Activated T-cell treated with anti-CD3 and anti-CD28 coated beads, Interleukin-2, amount 50 U/mL, for 24 hours (primary cell): ENCODE data around the gene SGO1.
"Not testable (repeated sequence)": the region's sequence is repeated elsewhere in the genome, so short reads cannot be mapped to it uniquely, and the experiment has no call there.

Source experiments
- DNase-seq: peaks from one replicate; pipeline ENCODE4 v3.0.0-alpha.2; 2020
- H3K27ac Mint-ChIP-seq: 2 replicates; pipeline ENCODE4 v1.8.0; 2020; ENCODE audit warnings: mild to moderate bottlenecking, mixed read lengths
- H3K27me3 Mint-ChIP-seq: 2 replicates; pipeline ENCODE4 v1.8.0; 2020; ENCODE audit warnings: mixed read lengths
- H3K36me3 Mint-ChIP-seq: 2 replicates; pipeline ENCODE4 v1.8.0; 2020; ENCODE audit warnings: low read depth, mixed read lengths
- H3K4me1 Mint-ChIP-seq: 2 replicates; pipeline ENCODE4 v1.8.0; 2020; ENCODE audit warnings: low read depth, mixed read lengths
- H3K4me3 Mint-ChIP-seq: 2 replicates; pipeline ENCODE4 v1.8.0; 2020; ENCODE audit warnings: mild to moderate bottlenecking, moderate library complexity, mixed read lengths
- H3K9me3 Mint-ChIP-seq: 2 replicates; pipeline ENCODE4 v1.8.0; 2020; ENCODE audit warnings: mixed read lengths

The SGO1 gene

GRCh38 chr3:20185679-20186599 lies at the start of gene SGO1:
TSS of gene SGO1 (minus strand) at chr3:20186206. CDS start at chr3:20184027, 2,179 bp downstream.
- Mint-ChIP-seq H3K9me3 (no peaks in the 10 kb centered on the region), H3K27me3 (no peaks in the 10 kb centered on the region), H3K4me3 (no peak within 1 kb of the TSS), H3K4me1 (peaks cover 2% of the 10 kb centered on the region), H3K27ac (no peak within 1 kb of the TSS), H3K36me3 (peaks cover 26% of the 10 kb centered on the region)
- peak; percentile 100 for DNase-seq

GRCh38 chr3:20235796-20236195 lies 49.8 kb upstream of the SGO1 start:
- Mint-ChIP-seq H3K9me3 (peaks cover 1% of the 10 kb centered on the region), H3K4me1 (no peaks in the 10 kb centered on the region), H3K27ac (no peak overlapping the region), H3K36me3 (no peaks in the 10 kb centered on the region), H3K4me3 (no peak overlapping the region), H3K27me3 (no peaks in the 10 kb centered on the region)
- DNase-seq: no peak

- no peak for DNase-seq
- Mint-ChIP-seq H3K4me3 (no peak overlapping the region), H3K9me3 (peaks cover 1% of the 10 kb centered on the region), H3K27ac (no peak overlapping the region), H3K36me3 (no peaks in the 10 kb centered on the region), H3K4me1 (no peaks in the 10 kb centered on the region), H3K27me3 (no peaks in the 10 kb centered on the region)
Observed at GRCh38 chr3:20232906-20233780, 47.1 kb upstream of the SGO1 start.

GRCh38 chr3:20230954-20231353 lies 44.9 kb upstream of the SGO1 start:
- no peak for DNase-seq
- Mint-ChIP-seq H3K36me3 (no peaks in the 10 kb centered on the region), H3K4me1 (no peaks in the 10 kb centered on the region), H3K4me3 (no peak overlapping the region), H3K27me3 (no peaks in the 10 kb centered on the region), H3K9me3 (no peaks in the 10 kb centered on the region), H3K27ac (no peak overlapping the region)

GRCh38 chr3:20225769-20226168 lies 39.8 kb upstream of the SGO1 start:
- no peak overlapping the region for H3K27ac Mint-ChIP-seq
- no peak for DNase-seq
- H3K36me3 Mint-ChIP-seq: no peaks in the 10 kb centered on the region
- no peaks in the 10 kb centered on the region for H3K27me3 Mint-ChIP-seq
- H3K9me3 Mint-ChIP-seq: no peaks in the 10 kb centered on the region
- H3K4me1 Mint-ChIP-seq: no peaks in the 10 kb centered on the region
- no peak overlapping the region for H3K4me3 Mint-ChIP-seq

- Mint-ChIP-seq H3K9me3 (no peaks in the 10 kb centered on the region), H3K27ac (no peak overlapping the region), H3K4me3 (no peak overlapping the region), H3K27me3 (no peaks in the 10 kb centered on the region), H3K4me1 (no peaks in the 10 kb centered on the region), H3K36me3 (no peaks in the 10 kb centered on the region)
- no peak for DNase-seq
Observed at GRCh38 chr3:20222274-20222673, 36.3 kb upstream of the SGO1 start.

GRCh38 chr3:20218215-20218614 lies 32.2 kb upstream of the SGO1 start:
- H3K4me3 Mint-ChIP-seq: no peak overlapping the region
- no peaks in the 10 kb centered on the region for H3K4me1 Mint-ChIP-seq
- H3K27ac Mint-ChIP-seq: no peak overlapping the region
- no peaks in the 10 kb centered on the region for H3K9me3 Mint-ChIP-seq
- no peaks in the 10 kb centered on the region for H3K27me3 Mint-ChIP-seq
- DNase-seq: no peak
- H3K36me3 Mint-ChIP-seq: no peaks in the 10 kb centered on the region

GRCh38 chr3:20215636-20216035 lies 29.6 kb upstream of the SGO1 start:
- H3K4me3 Mint-ChIP-seq: no peak overlapping the region
- no peaks in the 10 kb centered on the region for H3K4me1 Mint-ChIP-seq
- H3K9me3 Mint-ChIP-seq: no peaks in the 10 kb centered on the region
- no peaks in the 10 kb centered on the region for H3K27me3 Mint-ChIP-seq
- no peak for DNase-seq
- H3K27ac Mint-ChIP-seq: no peak overlapping the region
- H3K36me3 Mint-ChIP-seq: no peaks in the 10 kb centered on the region

GRCh38 chr3:20213491-20213890 lies 27.5 kb upstream of the SGO1 start:
- not testable (repeated sequence) for H3K9me3 Mint-ChIP-seq, DNase-seq, H3K36me3 Mint-ChIP-seq, H3K27ac Mint-ChIP-seq, H3K4me3 Mint-ChIP-seq, H3K27me3 Mint-ChIP-seq, H3K4me1 Mint-ChIP-seq

GRCh38 chr3:20207945-20208344 lies 21.9 kb upstream of the SGO1 start:
- not testable (repeated sequence) for DNase-seq, H3K9me3 Mint-ChIP-seq, H3K4me1 Mint-ChIP-seq, H3K27ac Mint-ChIP-seq, H3K27me3 Mint-ChIP-seq, H3K36me3 Mint-ChIP-seq, H3K4me3 Mint-ChIP-seq

- not testable (repeated sequence) for DNase-seq, H3K27me3 Mint-ChIP-seq, H3K4me3 Mint-ChIP-seq, H3K27ac Mint-ChIP-seq, H3K9me3 Mint-ChIP-seq, H3K4me1 Mint-ChIP-seq, H3K36me3 Mint-ChIP-seq
Observed at GRCh38 chr3:20205898-20206297, 19.9 kb upstream of the SGO1 start.

- Mint-ChIP-seq H3K27ac (no peak overlapping the region), H3K27me3 (no peaks in the 10 kb centered on the region), H3K9me3 (peaks cover 4% of the 10 kb centered on the region), H3K4me3 (no peak overlapping the region), H3K4me1 (peaks cover 8% of the 10 kb centered on the region), H3K36me3 (no peaks in the 10 kb centered on the region)
- no peak for DNase-seq
Observed at GRCh38 chr3:20201143-20201542, 15.1 kb upstream of the SGO1 start.

GRCh38 chr3:20197775-20198174 lies 11.8 kb upstream of the SGO1 start:
- H3K27ac Mint-ChIP-seq: no peak overlapping the region
- no peak for DNase-seq

GRCh38 chr3:20194793-20195460 lies 8.9 kb upstream of the SGO1 start:
- H3K4me3 Mint-ChIP-seq: no peak overlapping the region
- H3K4me1 Mint-ChIP-seq: peaks cover 7% of the 10 kb centered on the region
- H3K36me3 Mint-ChIP-seq: no peaks in the 10 kb centered on the region
- H3K9me3 Mint-ChIP-seq: no peaks in the 10 kb centered on the region
- no peak for DNase-seq
- no peaks in the 10 kb centered on the region for H3K27me3 Mint-ChIP-seq
- H3K27ac Mint-ChIP-seq: no peak overlapping the region

More at GRCh38 chr3:20197775-20198174, 11.8 kb upstream of the SGO1 start:
- Mint-ChIP-seq H3K9me3 (no peaks in the 10 kb centered on the region), H3K36me3 (no peaks in the 10 kb centered on the region), H3K27me3 (no peaks in the 10 kb centered on the region), H3K4me1 (peaks cover 8% of the 10 kb centered on the region), H3K4me3 (no peak overlapping the region)
